HS-5 (cell line): ENCODE measurements around the gene RAD51.

Source experiments
- DNase-seq: peaks from one replicate; pipeline ENCODE4 v3.0.0-alpha.2; 2012; ENCODE audit warnings: low read depth

The RAD51 gene

GRCh38 chr15:40722934-40723333 lies 28.0 kb downstream of the RAD51 start:
- DNase-seq, result no peak

- DNase-seq, result no peak
Measured at GRCh38 chr15:40723919-40724318, 28.9 kb downstream of the RAD51 start.

GRCh38 chr15:40731034-40731433 lies 36.1 kb downstream of the RAD51 start:
- DNase-seq, result no peak

- no peak for DNase-seq
Measured at GRCh38 chr15:40736575-40736974, 41.6 kb downstream of the RAD51 start.

GRCh38 chr15:40737048-40737447 lies 42.1 kb downstream of the RAD51 start:
- DNase-seq, result no peak

- DNase-seq, result no peak
Measured at GRCh38 chr15:40739047-40739446, 44.1 kb downstream of the RAD51 start.

- no peak for DNase-seq
Measured at GRCh38 chr15:40739854-40740253, 44.9 kb downstream of the RAD51 start.

GRCh38 chr15:40743485-40743901 lies 48.5 kb downstream of the RAD51 start:
- DNase-seq, result no peak

- DNase-seq, result peak; percentile 68
Measured at GRCh38 chr15:40743921-40744814, 49.2 kb downstream of the RAD51 start.

- no peak for DNase-seq
Measured at GRCh38 chr15:40744815-40745152, 49.8 kb downstream of the RAD51 start.

GRCh38 chr15:40746916-40747418 lies 52.0 kb downstream of the RAD51 start:
- no peak for DNase-seq

- DNase-seq, result no peak
Measured at GRCh38 chr15:40747685-40748631, 53.0 kb downstream of the RAD51 start.

GRCh38 chr15:40749151-40749630 lies 54.2 kb downstream of the RAD51 start:
- DNase-seq, result no peak

GRCh38 chr15:40750885-40751284 lies 55.9 kb downstream of the RAD51 start:
- no peak for DNase-seq

GRCh38 chr15:40751745-40752144 lies 56.8 kb downstream of the RAD51 start:
- DNase-seq, result no peak

GRCh38 chr15:40754574-40754882 lies 59.6 kb downstream of the RAD51 start:
- no peak for DNase-seq

- DNase-seq, result peak; percentile 71
Measured at GRCh38 chr15:40754883-40755811, 60.2 kb downstream of the RAD51 start, which contains the start of gene RMDN3. TSS of gene RMDN3 (minus strand) at chr15:40755254. CDS start at chr15:40754783, 471 bp downstream.

- DNase-seq, result no peak
Measured at GRCh38 chr15:40755812-40756208, 60.8 kb downstream of the RAD51 start.

- no peak for DNase-seq
Measured at GRCh38 chr15:40756938-40757337, 62.0 kb downstream of the RAD51 start.

GRCh38 chr15:40759961-40760360 lies 65.0 kb downstream of the RAD51 start:
- DNase-seq, result no peak
